ENCODE measurements around the gene VWA8.

DNA sequence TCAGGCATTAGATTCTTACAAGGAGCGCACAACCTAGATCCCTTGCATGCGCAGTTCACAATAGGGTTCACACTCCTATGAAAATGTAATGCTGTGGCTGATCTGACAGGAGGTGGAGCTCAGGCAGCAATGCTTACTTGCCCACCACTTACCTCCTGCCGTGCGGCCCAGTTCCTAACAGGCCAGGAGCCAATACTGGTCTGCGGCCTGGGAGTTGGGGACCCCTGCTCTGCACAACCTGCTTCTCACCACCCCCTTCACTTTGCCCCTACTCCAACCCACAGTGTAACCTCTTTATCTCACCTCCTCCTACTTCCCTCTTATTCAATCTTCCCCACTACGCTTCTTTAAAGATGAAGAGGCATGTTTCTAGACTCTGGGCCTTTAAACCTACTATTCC is 263.3 kb downstream of the VWA8 start:
- TF ChIP-seq, protein P1, sequence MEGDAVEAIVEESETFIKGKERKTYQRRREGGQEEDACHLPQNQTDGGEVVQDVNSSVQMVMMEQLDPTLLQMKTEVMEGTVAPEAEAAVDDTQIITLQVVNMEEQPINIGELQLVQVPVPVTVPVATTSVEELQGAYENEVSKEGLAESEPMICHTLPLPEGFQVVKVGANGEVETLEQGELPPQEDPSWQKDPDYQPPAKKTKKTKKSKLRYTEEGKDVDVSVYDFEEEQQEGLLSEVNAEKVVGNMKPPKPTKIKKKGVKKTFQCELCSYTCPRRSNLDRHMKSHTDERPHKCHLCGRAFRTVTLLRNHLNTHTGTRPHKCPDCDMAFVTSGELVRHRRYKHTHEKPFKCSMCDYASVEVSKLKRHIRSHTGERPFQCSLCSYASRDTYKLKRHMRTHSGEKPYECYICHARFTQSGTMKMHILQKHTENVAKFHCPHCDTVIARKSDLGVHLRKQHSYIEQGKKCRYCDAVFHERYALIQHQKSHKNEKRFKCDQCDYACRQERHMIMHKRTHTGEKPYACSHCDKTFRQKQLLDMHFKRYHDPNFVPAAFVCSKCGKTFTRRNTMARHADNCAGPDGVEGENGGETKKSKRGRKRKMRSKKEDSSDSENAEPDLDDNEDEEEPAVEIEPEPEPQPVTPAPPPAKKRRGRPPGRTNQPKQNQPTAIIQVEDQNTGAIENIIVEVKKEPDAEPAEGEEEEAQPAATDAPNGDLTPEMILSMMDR (IDR thresholded peaks at IDR 0.05; ENCODE audit: low read depth, low read length, poor library complexity, severe bottlenecking), result no peak
- no peak for TF ChIP-seq EZH2phosphoT487 (IDR thresholded peaks at IDR 0.05; ENCODE audit: borderline replicate concordance, low read length)
